ENCODE measurements around the gene ATP5MK. TPM values are rescaled to one million over a fixed set of nuclear protein-coding genes. Genes with fewer than 3 reads are reported as not detected.

The ATP5MK gene
- total RNA-seq, 2 donors from 2014 or later: 554 to 1,203 TPM

DNA sequence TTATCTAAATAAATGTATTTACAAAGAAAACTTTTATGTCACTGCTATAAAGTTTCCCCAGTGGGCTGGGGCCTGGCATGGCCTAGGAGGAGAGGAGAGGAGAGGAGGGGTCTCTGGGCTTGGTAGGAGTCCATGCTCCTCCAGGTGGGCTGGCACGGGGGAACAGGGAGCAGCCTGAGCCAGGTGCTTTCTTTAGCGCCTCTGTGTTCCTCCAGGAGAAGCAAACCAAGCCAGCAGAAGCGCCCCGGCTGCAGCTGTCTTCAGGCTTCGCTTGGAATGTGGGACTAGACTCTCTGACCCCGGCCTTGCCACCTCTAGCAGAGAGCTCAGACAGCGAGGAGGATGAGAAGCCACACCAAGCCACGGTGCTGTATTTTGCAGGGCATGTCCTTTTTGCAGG, 45.3 kb upstream of the ATP5MK start:
- Histone ChIP-seq H3K27me3 (no peaks in the 10 kb centered on the region), H3K9me3 (no peaks in the 10 kb centered on the region), H3K4me1 (peaks cover 0 to 49% of the 10 kb centered on the region in 2 donors), H3K4me3 (no peak overlapping the region), H3K27ac (peak overlapping the region; percentile 30 to 40), H3K36me3 (peaks cover 82% of the 10 kb centered on the region)
- TF ChIP-seq, protein P1, sequence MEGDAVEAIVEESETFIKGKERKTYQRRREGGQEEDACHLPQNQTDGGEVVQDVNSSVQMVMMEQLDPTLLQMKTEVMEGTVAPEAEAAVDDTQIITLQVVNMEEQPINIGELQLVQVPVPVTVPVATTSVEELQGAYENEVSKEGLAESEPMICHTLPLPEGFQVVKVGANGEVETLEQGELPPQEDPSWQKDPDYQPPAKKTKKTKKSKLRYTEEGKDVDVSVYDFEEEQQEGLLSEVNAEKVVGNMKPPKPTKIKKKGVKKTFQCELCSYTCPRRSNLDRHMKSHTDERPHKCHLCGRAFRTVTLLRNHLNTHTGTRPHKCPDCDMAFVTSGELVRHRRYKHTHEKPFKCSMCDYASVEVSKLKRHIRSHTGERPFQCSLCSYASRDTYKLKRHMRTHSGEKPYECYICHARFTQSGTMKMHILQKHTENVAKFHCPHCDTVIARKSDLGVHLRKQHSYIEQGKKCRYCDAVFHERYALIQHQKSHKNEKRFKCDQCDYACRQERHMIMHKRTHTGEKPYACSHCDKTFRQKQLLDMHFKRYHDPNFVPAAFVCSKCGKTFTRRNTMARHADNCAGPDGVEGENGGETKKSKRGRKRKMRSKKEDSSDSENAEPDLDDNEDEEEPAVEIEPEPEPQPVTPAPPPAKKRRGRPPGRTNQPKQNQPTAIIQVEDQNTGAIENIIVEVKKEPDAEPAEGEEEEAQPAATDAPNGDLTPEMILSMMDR (IDR thresholded peaks at IDR 0.05): no peak
- no peak for DNase-seq (ENCODE audit: low spot score)

GRCh38 chr10:103441206-103441605, 44.9 kb upstream of the ATP5MK start:
- no peaks in the 10 kb centered on the region for H3K9me3 ChIP-seq
- H3K36me3 ChIP-seq: peaks cover 84% of the 10 kb centered on the region
- H3K4me3 ChIP-seq: no peak overlapping the region
- peak overlapping the region in 1 of 2 donors; percentile 40 for H3K27ac ChIP-seq
- H3K4me1 ChIP-seq: peaks cover 0 to 45% of the 10 kb centered on the region in 2 donors
- TF ChIP-seq, protein P1 (IDR thresholded peaks at IDR 0.05): no peak
- no peaks in the 10 kb centered on the region for H3K27me3 ChIP-seq
- DNase-seq (ENCODE audit: low spot score): no peak

GRCh38 chr10:103440416-103440815, 44.1 kb upstream of the ATP5MK start:
- TF ChIP-seq, protein P1 (IDR thresholded peaks at IDR 0.05): no peak
- H3K36me3 ChIP-seq: peaks cover 87% of the 10 kb centered on the region

DNA sequence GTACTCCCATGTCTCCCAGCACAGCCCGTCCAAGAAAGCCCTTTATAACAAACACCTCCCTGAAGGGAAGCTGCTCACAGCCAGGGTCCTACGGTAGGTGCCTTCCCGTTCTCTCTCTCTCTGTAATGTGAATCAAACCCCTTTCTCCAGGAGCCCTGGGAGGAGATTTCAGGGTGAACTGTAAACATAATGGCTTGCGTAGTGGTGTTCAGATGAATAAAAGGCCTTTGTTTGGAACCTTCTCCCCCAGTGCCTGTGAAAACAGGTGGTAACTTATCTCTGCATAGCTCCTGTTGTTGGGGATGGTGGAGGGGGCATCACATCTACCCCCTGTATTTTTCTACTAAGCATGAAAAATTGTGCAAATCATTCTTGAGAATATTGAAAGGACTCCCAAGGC, 43.5 kb upstream of the ATP5MK start:
- TF ChIP-seq, protein P1 (IDR thresholded peaks at IDR 0.05): no peak
- H3K27me3 ChIP-seq: no peaks in the 10 kb centered on the region
- H3K9me3 ChIP-seq: no peaks in the 10 kb centered on the region
- no peak overlapping the region for H3K4me3 ChIP-seq
- H3K27ac ChIP-seq: no peak overlapping the region
- peaks cover 0 to 31% of the 10 kb centered on the region in 2 donors for H3K4me1 ChIP-seq
- H3K36me3 ChIP-seq: peaks cover 87% of the 10 kb centered on the region
- DNase-seq (ENCODE audit: low spot score): no peak

More at GRCh38 chr10:103440416-103440815, 44.1 kb upstream of the ATP5MK start:
- H3K4me3 ChIP-seq: no peak overlapping the region
- no peak overlapping the region for H3K27ac ChIP-seq
- H3K4me1 ChIP-seq: peaks cover 0 to 37% of the 10 kb centered on the region in 2 donors
- H3K27me3 ChIP-seq: no peaks in the 10 kb centered on the region
- H3K9me3 ChIP-seq: no peaks in the 10 kb centered on the region
- DNase-seq (ENCODE audit: low spot score): no peak

GRCh38 chr10:103433858-103434257, 37.6 kb upstream of the ATP5MK start:
- peak overlapping the region in 1 of 2 donors; percentile 4 for H3K27ac ChIP-seq
- H3K36me3 ChIP-seq: peaks cover 82% of the 10 kb centered on the region
- no peak overlapping the region for H3K4me3 ChIP-seq
- H3K4me1 ChIP-seq: no peaks in the 10 kb centered on the region
- no peaks in the 10 kb centered on the region for H3K27me3 ChIP-seq
- H3K9me3 ChIP-seq: no peaks in the 10 kb centered on the region
- no peak for DNase-seq (ENCODE audit: low spot score)
- TF ChIP-seq, protein P1 (IDR thresholded peaks at IDR 0.05): no peak

GRCh38 chr10:103431902-103432301, 35.6 kb upstream of the ATP5MK start:
- DNase-seq (ENCODE audit: low spot score): no peak
- Histone ChIP-seq H3K4me3 (no peak overlapping the region), H3K36me3 (peaks cover 73% of the 10 kb centered on the region), H3K27me3 (no peaks in the 10 kb centered on the region), H3K4me1 (no peaks in the 10 kb centered on the region), H3K27ac (no peak overlapping the region), H3K9me3 (no peaks in the 10 kb centered on the region)
- TF ChIP-seq, protein P1 (IDR thresholded peaks at IDR 0.05): no peak

Data from right atrium auricular region (tissue), 2 donors.